B cell (primary cell): ENCODE results near the gene BCAS4. TPM values are rescaled to one million over a fixed set of nuclear protein-coding genes. Genes with fewer than 3 reads are reported as not detected.
"Not testable (repeated sequence)": the region's sequence is repeated elsewhere in the genome, so short reads cannot be mapped to it uniquely, and the experiment has no call there.

Experiments used
- ATAC-seq: fragments of 200-7000 bp; cut with Tn5 transposase; one replicate; pipeline ENCODE4 v1.10.0; 2021; ENCODE audit warnings: low read depth, mild to moderate bottlenecking, moderate number of reproducible peaks, moderate library complexity
- CTCF ChIA-PET: fragments of 350-600 bp; sonication (Branson Sonifier 250); formaldehyde crosslinking; loops from one replicate; lab custom pipeline; 2021; ENCODE audit warnings: antibody characterized with exemption, inconsistent platforms; lab: Charles Lee
- POLR2A ChIA-PET: fragments of 350-600 bp; sonication (Branson Sonifier 250); formaldehyde crosslinking; loops from one replicate; lab custom pipeline; 2021; ENCODE audit warnings: antibody characterized with exemption; lab: Charles Lee
- DNase-seq: peaks from one replicate; pipeline ENCODE4 v3.0.0; 2013
- H2AFZ ChIP-seq: 2 replicates; pipeline ENCODE4 v1.6.1; 2012; ENCODE audit warnings: mild to moderate bottlenecking, low read depth, low read length; ENCODE audit not compliant: insufficient read depth, poor library complexity, severe bottlenecking
- H3K27ac ChIP-seq, 2 donors: 1 replicate in 1 of 2; 2 replicates in 1 of 2; pipeline ENCODE4 v1.5.1; 2012 to 2013; ENCODE audit warnings: low read length in 2 of 2, mild to moderate bottlenecking in 2 of 2, moderate library complexity in 1 of 2
- H3K27me3 ChIP-seq, 4 experiments: fragments of 200-600 bp in 1 of 4; sonication (generic) in 1 of 4; replicated peaks in 1 of 4; 1 replicate in 2 of 4; 2 replicates in 2 of 4; pipeline versions ENCODE4 v1.6.1 to v1.7.0; 2013 to 2016; ENCODE audit warnings: low read length in 3 of 4, mild to moderate bottlenecking in 2 of 4, mixed read lengths in 1 of 4, moderate library complexity in 1 of 4; ENCODE audit not compliant: insufficient read depth in 4 of 4, control insufficient read depth in 3 of 4; ENCODE audit errors: control extremely low read depth in 1 of 4
- H3K36me3 ChIP-seq, 2 experiments: replicated peaks in 1 of 2; 1 replicate in 1 of 2; 2 replicates in 1 of 2; pipeline versions ENCODE4 v1.6.1 to v1.7.1; 2013; ENCODE audit warnings: low read length in 1 of 2; ENCODE audit not compliant: insufficient read depth in 2 of 2, control insufficient read depth in 1 of 2; ENCODE audit errors: control extremely low read depth in 1 of 2, extremely low read depth in 1 of 2
- H3K4me1 ChIP-seq, 2 donors: fragments of 200-600 bp in 1 of 2; sonication (generic) in 1 of 2; 1 replicate in 1 of 2; 2 replicates in 1 of 2; pipeline versions ENCODE4 v1.5.1 to v1.6.1; 2013 to 2017; ENCODE audit warnings: low read length in 2 of 2; ENCODE audit not compliant: control insufficient read depth in 2 of 2, insufficient read depth in 2 of 2
- H3K4me2 ChIP-seq: replicated peaks from 2 replicates; pipeline ENCODE3; 2012; ENCODE audit warnings: mild to moderate bottlenecking, low read depth, low read length; ENCODE audit not compliant: poor library complexity, severe bottlenecking
- H3K4me3 ChIP-seq, 5 experiments: fragments of 200-600 bp in 1 of 5; sonication (generic) in 1 of 5; 1 replicate in 3 of 5; 2 replicates in 2 of 5; pipeline versions ENCODE4 v1.5.1 to v1.7.0; 2011 to 2016; ENCODE audit warnings: low read length in 4 of 5, mild to moderate bottlenecking in 4 of 5, low read depth in 2 of 5, control low read depth in 1 of 5, moderate library complexity in 1 of 5; ENCODE audit not compliant: insufficient read depth in 1 of 5; ENCODE audit errors: control extremely low read depth in 1 of 5, extremely low read depth in 1 of 5
- H3K79me2 ChIP-seq: fragments of 200-600 bp; sonication (generic); one replicate; pipeline ENCODE4 v1.6.0; 2016; ENCODE audit warnings: low read length; ENCODE audit not compliant: control insufficient read depth, insufficient read depth
- H3K9ac ChIP-seq: fragments of 200-600 bp; sonication (generic); 2 replicates; pipeline ENCODE4 v1.6.1; 2017; ENCODE audit warnings: mild to moderate bottlenecking, low read length, moderate library complexity
- H3K9me3 ChIP-seq, 3 donors: one replicate each; pipeline versions ENCODE4 v1.6.1 to v1.7.1; 2013; ENCODE audit warnings: low read length in 2 of 3; ENCODE audit not compliant: control insufficient read depth in 2 of 3, insufficient read depth in 1 of 3; ENCODE audit errors: control extremely low read depth in 1 of 3
- H4K20me1 ChIP-seq: 2 replicates; pipeline ENCODE4 v1.6.0; 2012; ENCODE audit warnings: mild to moderate bottlenecking, low read length; ENCODE audit not compliant: insufficient read depth, control insufficient read depth, poor library complexity, severe bottlenecking
- H3K27ac Mint-ChIP-seq: one replicate; pipeline ENCODE4 v1.8.0; 2021; ENCODE audit warnings: mixed read lengths
- H3K27me3 Mint-ChIP-seq: one replicate; pipeline ENCODE4 v1.8.0; 2021; ENCODE audit warnings: mixed read lengths
- H3K4me1 Mint-ChIP-seq: one replicate; pipeline ENCODE4 v1.8.0; 2021; ENCODE audit warnings: mixed read lengths
- H3K4me3 Mint-ChIP-seq: one replicate; pipeline ENCODE4 v1.8.0; 2021; ENCODE audit warnings: mixed read lengths
- H3K9me3 Mint-ChIP-seq: one replicate; pipeline ENCODE4 v1.8.0; 2022; ENCODE audit warnings: mixed read lengths; ENCODE audit not compliant: insufficient read depth
- EZH2 ChIP-seq: IDR thresholded peaks from 2 replicates; pipeline ENCODE4 v1.6.1; 2012; ENCODE audit warnings: borderline replicate concordance, low read depth, mild to moderate bottlenecking, moderate library complexity, low read length; ENCODE audit not compliant: insufficient read depth, poor library complexity, severe bottlenecking
- WGBS: methylation state at CpG from one replicate; pipeline ENCODE4 v1.1.5; 2013; ENCODE audit warnings: missing lambda C conversion rate; ENCODE audit not compliant: insufficient coverage; 5-methylcytosine and 5-hydroxymethylcytosine counted together
- intact Hi-C: fragments of 100-400 bp; cut with micrococcal nuclease; formaldehyde crosslinking; loops from one replicate; pipeline ENCODE4 v1.10.0; 2022
- polyA plus RNA-seq: library from polyadenylated mRNA; depleted of rRNA; stranded (reverse); fragments of >200 nt; gene quantifications from 2 replicates; pipeline ENCODE4 v1.2.3, GENCODE V29; 2012
- total RNA-seq, 2 donors: library from RNA; stranded (reverse); fragments of 120-200 nt in 1 of 2; gene quantifications; 1 replicate in 1 of 2; 2 replicates in 1 of 2; pipeline versions ENCODE4 v1.2.3 to v1.2.4, GENCODE V29; 2013 to 2022
- TF ChIP-seq, protein P1 (sequence below): fragments of 200-600 bp; IDR thresholded peaks from one replicate; pipeline ENCODE4 v1.8.0; 2022; ENCODE audit warnings: antibody characterized with exemption, mild to moderate bottlenecking

BCAS4 gene
- total and polyA plus RNA-seq, 2 donors (not counting 1 experiment from before 2014, with no cell fraction given) = 44.8 to 88.2 TPM

DNA sequence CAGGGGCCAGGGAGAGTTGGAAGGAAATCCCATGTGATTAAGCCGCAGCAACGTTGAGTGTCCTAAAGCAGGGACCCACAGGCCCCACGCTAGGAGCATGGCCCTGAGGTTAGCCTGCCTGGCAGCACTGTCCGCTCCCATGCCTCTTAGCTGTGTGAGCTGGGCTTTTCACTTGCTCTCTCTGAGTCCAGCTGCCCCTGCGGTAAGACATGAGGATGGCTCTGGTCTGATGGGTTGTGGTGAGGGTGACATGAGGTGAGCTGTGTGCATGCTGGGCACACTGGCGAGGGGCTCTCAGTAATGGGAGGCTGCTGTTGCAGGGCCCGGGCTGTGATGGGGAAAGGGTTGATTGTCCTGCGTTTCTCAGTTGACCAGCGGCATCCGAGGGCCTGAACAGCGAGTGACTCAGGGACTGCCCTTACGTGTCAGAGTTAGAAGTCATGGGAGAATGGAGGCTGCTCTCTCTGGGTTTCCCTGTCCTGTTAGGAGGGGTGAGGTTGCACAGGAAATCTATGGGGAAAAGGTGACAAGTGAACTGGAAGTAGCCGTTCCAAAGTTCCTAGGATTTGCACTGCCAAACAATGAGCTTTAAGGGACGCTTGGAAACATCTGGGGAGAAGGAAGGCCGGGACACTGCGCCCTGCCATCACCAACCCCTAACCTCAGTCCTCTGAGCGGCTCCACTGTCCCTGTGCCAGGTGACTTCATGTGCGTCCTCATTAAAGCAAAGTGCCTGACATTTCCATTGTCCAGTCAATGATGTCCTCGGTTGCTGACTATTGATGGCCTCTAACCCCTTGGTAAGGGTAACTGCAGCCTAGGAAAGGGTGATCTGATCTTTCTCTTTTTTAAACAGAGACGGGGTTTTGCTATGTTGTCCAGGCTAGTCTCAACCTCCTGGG, 85.0 kb downstream of the BCAS4 start:
- POLR2A ChIA-PET = no interaction called here
- TF ChIP-seq, protein P1, sequence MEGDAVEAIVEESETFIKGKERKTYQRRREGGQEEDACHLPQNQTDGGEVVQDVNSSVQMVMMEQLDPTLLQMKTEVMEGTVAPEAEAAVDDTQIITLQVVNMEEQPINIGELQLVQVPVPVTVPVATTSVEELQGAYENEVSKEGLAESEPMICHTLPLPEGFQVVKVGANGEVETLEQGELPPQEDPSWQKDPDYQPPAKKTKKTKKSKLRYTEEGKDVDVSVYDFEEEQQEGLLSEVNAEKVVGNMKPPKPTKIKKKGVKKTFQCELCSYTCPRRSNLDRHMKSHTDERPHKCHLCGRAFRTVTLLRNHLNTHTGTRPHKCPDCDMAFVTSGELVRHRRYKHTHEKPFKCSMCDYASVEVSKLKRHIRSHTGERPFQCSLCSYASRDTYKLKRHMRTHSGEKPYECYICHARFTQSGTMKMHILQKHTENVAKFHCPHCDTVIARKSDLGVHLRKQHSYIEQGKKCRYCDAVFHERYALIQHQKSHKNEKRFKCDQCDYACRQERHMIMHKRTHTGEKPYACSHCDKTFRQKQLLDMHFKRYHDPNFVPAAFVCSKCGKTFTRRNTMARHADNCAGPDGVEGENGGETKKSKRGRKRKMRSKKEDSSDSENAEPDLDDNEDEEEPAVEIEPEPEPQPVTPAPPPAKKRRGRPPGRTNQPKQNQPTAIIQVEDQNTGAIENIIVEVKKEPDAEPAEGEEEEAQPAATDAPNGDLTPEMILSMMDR = no peak
- no peak for TF ChIP-seq EZH2

DNA sequence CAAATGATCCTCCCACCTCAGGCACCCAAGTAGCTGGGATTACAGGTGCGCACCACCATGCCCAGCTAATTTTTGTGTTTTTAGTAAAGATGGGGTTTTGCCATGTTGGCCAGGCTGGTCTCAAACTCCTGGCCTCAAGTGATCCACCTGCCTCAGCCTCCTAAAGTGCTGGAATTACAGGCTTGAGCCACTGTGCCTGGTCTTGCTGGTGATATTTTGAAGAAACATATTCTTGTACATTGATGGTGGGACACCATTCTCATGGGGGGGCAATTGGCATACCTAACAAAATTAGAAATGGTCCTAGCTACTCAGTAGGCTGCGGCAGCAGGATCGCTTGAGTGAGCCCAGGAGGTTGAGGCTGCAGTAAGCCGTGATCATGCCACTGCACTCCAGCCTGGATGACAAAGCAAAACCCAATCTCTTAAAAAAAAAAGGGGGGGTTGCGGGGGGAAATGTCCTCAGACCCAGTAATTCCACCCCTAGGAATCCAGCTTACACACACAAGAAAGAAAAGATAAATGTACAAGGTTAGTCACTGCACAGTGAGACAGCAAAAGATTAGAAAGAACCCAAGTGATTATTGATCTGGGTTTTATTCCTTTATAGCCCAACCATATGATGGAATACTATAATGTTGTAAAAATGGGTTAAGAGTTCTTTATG, 87.0 kb downstream of the BCAS4 start:
- intact Hi-C loops, H3K4me2 ChIP-seq, ATAC-seq, DNase-seq, H3K27me3 Mint-ChIP-seq, H3K4me3 ChIP-seq, H3K27ac Mint-ChIP-seq, H3K9me3 Mint-ChIP-seq, H3K9ac ChIP-seq, H4K20me1 ChIP-seq, H3K4me3 Mint-ChIP-seq, H3K9me3 ChIP-seq, H3K4me1 ChIP-seq, H3K27ac ChIP-seq, H2AFZ ChIP-seq, H3K4me1 Mint-ChIP-seq, H3K79me2 ChIP-seq, H3K27me3 ChIP-seq: not testable (repeated sequence)
- POLR2A ChIA-PET = interaction anchor here (0.7 kb wide), 2 partner anchors 49 to 87 kb away, joined by 4 to 10 read pairs; partner anchors contain the start of gene BCAS4
- peaks cover 0 to 32% of the 10 kb centered on the region in 2 experiments for H3K36me3 ChIP-seq
- WGBS = 100% methylated on average over 3 of the region's 5 CpGs
- CTCF ChIA-PET = interaction anchor here (1.6 kb wide), 1 partner anchor 47 kb away, joined by 5 read pairs; no protein-coding TSS in a partner anchor

More for the DNA sequence above, 85.0 kb downstream of the BCAS4 start:
- ATAC-seq (no peak), DNase-seq (no peak)
- H3K9ac ChIP-seq = no peak overlapping the region
- H3K9me3 Mint-ChIP-seq = no peaks in the 10 kb centered on the region
- H3K27ac Mint-ChIP-seq = no peak overlapping the region
- no peaks in the 10 kb centered on the region for H3K27me3 ChIP-seq
- peaks cover 0 to 44% of the 10 kb centered on the region in 2 experiments for H3K36me3 ChIP-seq
- H4K20me1 ChIP-seq = no peaks in the 10 kb centered on the region
- 94% methylated on average over 17 of the region's 20 CpGs for WGBS
- no peak overlapping the region for H3K27ac ChIP-seq
- H3K79me2 ChIP-seq = no peaks in the 10 kb centered on the region
- no peaks in the 10 kb centered on the region for H3K4me1 ChIP-seq
- H3K4me1 Mint-ChIP-seq = no peaks in the 10 kb centered on the region
- intact Hi-C loops = no loop called here
- H3K4me2 ChIP-seq = no peak overlapping the region
- no peak overlapping the region for H2AFZ ChIP-seq
- no peaks in the 10 kb centered on the region for H3K9me3 ChIP-seq
- no peak overlapping the region for H3K4me3 ChIP-seq
- H3K4me3 Mint-ChIP-seq = no peak overlapping the region
- no peaks in the 10 kb centered on the region for H3K27me3 Mint-ChIP-seq
- CTCF ChIA-PET = interaction anchor here (1.3 kb wide), 1 partner anchor 85 kb away, joined by 3 read pairs; no protein-coding TSS in a partner anchor
